Stomach (tissue), 4 donors: Measurements from ENCODE around the gene CTTNBP2.

Experiments used
- EP300 ChIP-seq: sonication (generic); formaldehyde crosslinking; IDR thresholded peaks from one replicate; pipeline ENCODE4 v1.6.1; 2017; ENCODE audit warnings: antibody characterized with exemption
- POLR2A ChIP-seq, 4 donors: fragments of 450-650 bp; IDR thresholded peaks; one replicate each; pipeline ENCODE4 v1.6.1; 2016; ENCODE audit warnings: antibody characterized with exemption in 4 of 4, control low read depth in 2 of 4, mild to moderate bottlenecking in 1 of 4, moderate library complexity in 1 of 4

- TF ChIP-seq POLR2A (IDR thresholded peaks at IDR 0.05) (no peak), EP300 (no peak)
Observed at GRCh38 chr7:117755136-117755535, 118.1 kb downstream of the CTTNBP2 start.
